ENCODE measurements around the gene DUSP5.
A peak's percentile ranks its signal among the peaks of the same experiment; 100 is the strongest.
"Not testable (repeated sequence)": the region's sequence is repeated elsewhere in the genome, so short reads cannot be mapped to it uniquely, and the experiment has no call there.

The DUSP5 gene, protein sequence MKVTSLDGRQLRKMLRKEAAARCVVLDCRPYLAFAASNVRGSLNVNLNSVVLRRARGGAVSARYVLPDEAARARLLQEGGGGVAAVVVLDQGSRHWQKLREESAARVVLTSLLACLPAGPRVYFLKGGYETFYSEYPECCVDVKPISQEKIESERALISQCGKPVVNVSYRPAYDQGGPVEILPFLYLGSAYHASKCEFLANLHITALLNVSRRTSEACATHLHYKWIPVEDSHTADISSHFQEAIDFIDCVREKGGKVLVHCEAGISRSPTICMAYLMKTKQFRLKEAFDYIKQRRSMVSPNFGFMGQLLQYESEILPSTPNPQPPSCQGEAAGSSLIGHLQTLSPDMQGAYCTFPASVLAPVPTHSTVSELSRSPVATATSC

DNA sequence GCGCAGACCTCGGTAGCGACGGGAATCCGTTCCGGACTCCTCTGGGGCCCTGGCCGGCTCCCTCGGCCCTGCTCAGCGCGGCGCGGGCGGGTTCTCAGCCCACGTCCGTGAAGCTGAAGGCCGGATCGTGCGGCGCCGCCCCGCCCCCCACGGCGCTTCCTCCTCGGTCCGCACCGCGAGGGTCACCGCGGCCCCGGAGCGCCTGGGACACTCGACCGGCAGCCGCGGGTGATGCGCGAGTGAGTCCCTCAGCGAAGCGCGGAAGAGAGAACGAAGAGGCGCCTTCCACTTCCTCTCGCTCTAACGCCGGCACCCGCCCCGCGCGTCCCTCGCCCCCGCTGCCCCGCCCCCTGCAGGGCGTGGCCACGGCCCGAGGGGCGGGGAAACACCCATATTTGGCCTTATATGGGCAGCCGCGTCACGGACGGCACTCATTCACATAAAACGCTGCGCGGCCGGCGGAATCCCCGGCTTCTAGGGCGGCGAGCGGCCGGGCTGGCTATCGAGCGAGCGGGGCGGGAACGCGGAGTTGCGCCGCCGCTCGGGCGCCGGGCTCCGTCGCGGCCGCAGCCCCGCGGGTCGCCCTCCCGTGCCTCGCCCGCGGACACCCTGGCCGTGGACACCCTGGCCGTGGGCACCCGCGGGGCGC lies at the start of gene DUSP5:
Gene DUSP5 (plus strand): TSS at position 470 of the 649 bp plus-strand sequence. CDS start 215 bp downstream, outside the sequence.
- DNase-seq = peak; percentile 88 to 90 (median 90)

DNA sequence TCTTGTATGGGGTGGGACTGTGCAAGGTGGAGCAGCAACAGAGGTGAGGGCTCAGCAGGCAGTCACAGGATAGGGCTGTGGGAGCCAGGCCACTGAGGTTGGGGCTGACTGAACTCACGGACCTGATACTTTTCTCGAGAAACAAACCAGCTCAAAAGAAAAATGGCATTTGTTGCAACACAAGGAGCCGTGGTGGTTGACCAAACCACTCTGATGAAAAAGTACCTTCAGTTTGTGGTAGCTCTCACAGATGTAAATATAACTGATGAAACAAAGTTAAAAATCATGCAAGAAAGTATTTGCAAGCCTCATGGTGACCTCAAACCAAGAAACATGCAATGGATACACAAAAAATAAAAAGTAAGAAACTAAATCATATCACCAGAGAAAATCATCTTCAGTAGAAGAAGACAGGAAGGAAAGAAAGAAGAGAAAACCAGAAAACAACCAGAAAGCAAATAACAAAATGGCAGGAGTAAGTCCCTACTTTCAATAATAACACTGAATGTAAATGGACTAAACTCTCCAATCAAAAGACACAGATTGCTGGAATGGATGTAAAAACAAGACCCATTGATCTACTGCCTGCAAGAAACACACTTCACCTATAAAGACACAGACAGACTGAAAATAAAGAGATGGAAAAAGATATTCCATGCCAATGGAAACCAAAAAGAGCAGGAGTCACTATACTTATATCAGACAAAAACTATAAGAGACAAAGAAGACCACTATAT lies 48.9 kb upstream of the DUSP5 start:
- no peak for DNase-seq

DNA sequence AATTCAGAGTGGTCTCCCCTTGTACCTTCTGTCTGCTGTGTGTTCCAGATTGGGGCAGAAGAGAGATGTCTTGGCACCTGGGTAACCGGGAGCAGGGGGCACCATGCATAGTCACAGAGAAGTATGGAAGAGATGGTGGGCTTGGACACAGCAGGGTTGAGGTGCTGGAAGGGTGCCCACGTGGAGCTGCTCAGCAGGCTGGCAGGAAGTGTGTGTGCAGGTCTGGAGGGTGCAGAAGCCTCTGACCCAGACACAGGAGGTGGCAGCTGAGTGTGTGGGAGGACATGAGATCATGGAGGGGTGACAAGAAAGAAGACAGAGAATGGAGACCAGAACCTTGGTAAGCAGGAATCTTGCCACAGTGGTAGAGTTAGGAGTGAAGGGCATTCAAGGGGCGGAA lies 42.3 kb upstream of the DUSP5 start:
- no peak for DNase-seq

DNA sequence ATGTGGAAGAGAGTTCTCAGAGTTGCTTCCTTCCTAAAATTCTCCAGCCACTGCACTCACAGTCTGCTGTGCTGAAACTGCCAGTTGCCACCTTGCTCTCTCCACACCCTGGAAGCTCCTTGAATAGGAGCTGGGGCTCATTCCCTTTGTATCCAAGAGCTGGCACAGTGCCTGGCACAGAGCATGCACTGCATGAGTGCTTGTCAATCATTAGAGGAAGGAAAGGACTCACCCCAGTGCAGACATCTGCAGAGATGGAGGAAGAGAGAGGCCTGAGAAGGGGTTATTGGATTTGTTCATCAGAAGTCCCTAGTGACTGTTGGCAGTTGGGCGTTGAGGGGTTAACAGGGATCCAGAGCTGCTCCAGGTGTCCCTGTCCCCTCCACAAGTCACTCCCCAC lies 41.7 kb upstream of the DUSP5 start:
- no peak for DNase-seq

DNA sequence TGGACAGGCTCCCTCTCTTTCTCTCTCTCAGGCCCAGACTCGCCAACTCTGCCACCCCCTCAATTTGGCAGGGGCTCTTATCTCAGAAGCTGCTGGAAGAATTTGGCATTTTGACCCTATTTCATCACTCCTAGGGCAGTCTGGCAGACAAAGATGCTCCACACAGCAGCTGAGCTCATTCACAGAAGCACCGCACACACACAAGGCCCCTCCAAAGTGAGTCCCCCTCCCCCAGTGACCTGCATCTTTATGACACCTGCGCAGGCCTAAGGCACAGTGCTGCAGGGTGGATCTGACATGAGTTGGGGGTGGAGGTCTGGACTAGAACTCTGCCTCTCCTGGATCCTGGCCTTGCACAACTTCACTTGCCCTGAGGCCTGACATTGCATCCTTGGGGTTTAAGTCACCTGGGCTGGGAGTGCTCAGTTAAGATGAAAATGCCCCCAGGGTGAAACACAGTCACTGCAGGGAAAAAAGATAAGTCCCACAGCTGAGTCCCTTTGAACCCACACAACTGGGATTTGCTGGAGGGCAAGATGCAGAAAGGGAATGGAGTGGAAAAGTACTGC lies 41.1 kb upstream of the DUSP5 start:
- no peak for DNase-seq

DNA sequence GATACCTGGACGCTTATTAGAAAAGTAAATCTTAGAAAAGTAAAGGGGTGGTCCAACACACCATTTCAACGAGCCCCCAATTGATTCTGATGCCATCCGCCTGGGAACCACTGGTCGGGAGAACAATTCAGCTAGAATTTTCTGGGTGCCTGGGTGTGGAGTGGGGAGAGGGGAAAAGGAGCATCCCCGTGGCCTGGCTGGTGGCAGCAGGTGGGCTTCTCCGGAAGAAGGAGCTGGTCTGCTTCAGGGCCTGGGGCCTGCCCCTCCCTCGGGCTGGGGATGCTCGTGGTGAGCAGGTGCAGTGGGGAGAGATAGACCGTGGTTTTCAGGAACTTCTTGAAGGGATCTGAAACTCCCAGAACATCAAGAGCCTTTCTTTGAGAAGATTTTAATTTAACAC lies 39.9 kb upstream of the DUSP5 start:
- DNase-seq = no peak

DNA sequence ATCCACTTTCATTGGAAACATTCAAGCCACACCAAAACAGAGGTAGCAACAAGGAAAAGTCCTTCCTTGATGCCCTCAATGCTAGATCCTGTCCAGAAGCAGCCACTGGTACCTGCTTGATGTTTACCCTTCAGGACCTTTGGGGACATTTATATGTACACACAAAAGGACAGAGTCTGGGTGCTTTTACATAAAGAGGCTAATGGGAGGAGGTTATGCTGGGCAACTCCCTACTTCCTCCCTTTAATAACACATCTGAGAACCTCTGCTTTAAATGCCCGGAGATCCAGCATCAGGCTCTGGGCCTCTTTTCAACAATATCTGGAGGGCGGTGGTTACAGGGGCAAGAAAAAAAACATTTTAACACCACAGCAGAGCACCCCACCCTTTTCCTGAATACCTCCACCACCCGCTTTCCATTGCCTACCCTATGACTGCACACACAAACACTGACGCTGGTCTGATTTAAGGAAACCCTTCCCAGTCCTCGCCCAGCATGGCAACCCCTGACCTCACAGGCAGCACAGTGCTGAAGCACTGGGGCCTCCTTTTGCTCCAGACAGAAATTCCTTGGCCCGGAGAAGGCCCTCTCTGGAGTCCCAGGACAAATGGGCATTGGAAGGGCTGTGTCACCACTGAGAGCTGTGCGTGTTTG lies 39.3 kb upstream of the DUSP5 start:
- DNase-seq = no peak

DNA sequence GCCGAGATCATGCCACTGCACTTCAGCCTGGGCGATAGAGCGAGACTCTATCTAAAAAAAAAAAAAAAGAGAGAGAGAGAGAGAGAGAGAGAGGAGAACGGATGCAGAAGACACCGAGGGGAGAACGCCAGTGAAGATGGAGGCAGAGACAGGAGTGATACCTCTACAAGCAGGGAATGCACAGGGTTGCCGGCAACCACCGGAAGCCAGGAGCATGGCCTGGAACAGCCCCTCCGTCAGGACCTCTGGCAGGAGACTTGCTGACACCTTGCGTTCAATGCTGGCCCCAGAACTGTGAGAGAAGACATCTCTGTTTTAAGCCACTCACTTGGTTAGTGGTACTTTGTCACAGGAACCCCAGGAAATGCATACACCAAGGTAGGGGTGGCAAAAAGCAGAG lies 38.1 kb upstream of the DUSP5 start:
- DNase-seq = no peak

DNA sequence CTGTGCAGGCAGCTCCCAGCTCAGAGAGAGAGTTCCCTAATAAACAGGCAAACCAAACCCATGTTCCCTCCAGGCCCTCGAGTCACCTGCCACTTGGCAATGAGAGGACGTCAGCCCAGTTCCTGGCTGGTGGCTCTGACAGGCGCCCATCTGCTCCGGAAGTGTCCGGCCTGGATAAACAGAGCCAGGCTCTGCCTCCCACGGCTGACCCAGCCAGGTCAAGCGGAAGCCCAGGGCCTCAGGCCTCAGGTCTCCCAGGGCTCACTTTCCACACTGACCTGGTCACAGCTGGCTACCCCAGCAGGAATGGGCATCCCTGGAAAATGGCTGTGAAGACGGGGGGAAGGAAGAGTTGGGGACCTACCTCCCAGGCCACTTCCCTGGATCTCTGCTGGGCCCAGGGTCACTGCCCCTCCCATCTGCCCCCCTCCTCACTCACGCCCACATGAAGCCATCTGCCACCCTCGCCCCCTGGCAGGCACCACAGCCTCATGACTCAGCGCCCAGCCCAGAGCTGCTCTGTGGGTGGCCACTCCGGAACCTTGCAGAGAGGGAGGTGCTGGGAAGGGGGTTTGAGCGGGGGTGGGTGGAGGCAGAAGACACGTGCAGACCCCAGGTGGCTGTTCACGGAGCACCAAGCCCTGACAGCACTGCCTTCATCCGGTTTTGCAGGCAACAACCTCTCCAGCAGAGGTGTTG lies 37.4 kb upstream of the DUSP5 start:
- no peak for DNase-seq

DNA sequence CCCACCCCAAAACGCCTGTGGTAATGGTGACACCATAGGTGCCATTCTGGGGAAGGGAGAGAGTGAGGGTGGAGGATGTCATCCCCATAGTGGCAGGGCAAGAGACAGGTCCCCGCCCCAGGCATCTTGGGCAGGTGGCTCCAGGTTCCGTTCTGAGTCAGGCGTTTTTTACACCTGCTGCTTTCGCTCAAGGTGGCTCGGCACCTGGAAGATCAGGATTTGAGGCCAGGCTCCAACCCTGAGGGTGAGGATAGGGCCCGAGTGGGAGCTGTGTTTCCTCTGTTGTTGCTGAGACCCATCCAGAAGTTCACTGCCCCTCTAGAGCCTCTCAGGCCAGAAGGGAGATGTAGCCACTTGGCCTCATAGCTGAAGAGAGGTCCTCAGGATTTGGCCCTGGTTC lies 36.6 kb upstream of the DUSP5 start:
- DNase-seq = no peak

DNA sequence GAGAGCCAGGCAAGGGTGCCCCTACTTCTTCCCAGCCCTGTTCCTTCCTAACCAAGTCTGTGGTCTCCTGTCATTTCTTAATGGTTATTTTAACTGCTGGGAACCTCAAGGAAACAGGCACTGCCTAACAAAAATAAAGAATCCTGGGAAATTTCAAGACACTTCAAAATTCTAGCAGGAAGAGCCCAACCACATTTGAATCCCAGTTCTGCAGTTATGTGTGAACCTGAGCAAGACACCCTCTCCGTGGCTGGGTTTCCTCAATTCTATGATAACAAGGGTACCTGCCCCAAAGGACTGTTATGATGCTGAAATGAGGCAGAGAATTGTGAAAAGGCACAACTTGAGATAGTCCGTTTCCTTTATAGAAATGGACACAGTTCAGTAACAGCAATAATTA lies 36.2 kb upstream of the DUSP5 start:
- no peak for DNase-seq

DNA sequence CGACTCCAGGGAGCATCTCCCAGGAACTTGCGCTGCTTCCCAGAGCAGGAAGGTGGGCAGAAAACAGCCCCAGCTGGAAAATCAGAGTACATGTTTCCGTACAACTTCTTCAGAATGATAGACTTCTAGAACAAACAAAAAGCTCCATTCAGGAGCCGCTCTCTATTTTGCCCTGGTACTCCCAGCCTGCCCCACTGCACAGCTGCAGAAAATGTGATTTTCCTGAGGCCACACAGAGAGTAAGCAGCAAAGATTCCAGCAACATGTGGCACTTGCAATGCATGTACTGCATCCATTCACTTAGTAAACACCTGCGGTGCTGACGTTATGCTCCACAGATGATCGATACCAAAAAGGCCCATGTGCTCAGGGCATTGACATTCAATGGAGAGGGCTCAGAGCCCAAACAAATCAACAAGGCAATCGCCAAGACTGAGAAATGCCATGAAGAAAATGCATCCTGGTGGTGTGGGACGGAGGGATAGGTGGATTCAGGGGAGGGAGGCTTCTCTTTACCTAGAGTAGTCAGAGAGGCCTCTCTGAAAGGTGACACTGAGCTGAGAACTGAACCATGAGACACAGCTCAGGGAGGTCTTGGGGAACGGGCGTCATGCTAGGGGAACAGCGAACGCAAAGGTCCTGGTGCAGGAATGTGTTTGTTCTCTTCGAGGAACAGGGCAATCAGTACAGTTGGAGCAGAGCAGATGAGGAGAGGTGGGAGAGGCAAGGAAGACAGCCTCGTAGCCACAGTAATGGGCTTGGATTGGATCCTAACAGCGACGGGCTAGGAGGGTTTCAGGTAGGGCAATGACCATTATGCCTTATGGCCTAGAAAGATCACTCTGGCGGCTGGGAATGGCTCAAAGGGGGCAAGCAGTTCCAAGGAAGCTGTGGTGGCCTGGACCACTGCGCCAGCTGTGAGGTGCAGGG lies 35.3 kb upstream of the DUSP5 start:
- no peak for DNase-seq

DNA sequence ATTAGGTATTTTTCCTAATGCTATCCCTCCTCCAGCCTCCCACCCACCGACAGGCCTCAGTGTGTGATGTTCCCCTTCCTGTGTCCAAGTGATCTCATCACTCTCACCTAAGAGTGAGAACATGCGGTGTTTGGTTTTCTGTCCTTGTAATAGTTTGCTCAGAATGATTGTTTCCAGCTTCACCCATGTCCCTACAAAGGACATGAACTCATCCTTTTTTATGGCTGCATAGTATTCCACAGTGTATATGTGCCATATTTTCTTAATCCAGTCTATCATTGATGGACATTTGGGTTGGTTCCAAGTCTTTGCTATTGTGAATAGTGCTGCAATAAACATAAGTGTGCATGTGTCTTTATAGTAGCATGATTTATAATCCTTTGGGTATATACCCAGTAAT lies 29.4 kb upstream of the DUSP5 start:
- DNase-seq = not testable (repeated sequence)

DNA sequence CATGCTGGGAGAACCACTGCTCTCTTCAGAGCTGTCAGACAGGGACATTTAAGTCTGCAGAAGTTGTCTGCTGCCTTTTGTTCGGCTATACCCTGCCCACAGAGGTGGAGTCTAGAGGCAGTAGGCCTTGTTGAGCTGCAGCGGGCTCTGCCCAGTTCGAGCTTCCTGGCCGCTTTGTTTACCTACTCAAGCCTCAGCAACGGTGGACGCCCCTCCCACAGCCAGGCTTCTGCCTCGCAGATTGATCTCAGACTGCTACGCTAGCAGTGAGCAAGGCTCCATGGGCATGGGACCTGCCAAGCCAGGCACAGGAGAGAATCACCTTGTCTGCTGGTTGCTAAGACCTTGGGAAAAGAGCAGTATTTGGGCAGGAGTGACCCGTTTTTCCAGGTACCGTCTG lies 27.2 kb upstream of the DUSP5 start:
- DNase-seq = not testable (repeated sequence)

DNA sequence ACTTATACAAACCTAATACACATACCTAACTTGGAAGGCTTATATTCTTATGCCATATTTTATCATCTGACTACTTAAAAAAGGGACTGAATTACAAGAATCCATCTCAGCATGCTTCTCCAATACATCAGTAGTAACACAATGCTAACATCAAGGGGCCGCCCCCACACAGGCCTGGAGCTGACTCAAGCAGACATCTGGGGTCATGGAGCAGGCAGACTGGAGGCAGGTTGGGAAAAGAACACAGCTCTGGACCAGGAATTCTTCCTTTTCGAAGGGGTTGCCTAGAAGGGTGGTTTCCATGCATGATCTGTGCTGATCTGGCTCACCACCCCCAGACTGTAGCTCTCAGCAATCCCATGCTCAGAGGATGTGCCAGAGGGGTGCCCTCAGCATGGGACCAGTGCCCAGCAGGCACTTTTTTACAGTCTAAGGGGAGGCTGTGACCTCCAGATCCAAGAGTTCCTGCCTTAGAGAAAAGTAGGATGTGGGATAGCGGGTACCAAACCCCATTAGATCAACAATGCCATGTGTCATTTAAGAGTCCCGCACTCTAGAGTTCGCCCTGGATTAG lies 26.1 kb upstream of the DUSP5 start:
- no peak for DNase-seq

DNA sequence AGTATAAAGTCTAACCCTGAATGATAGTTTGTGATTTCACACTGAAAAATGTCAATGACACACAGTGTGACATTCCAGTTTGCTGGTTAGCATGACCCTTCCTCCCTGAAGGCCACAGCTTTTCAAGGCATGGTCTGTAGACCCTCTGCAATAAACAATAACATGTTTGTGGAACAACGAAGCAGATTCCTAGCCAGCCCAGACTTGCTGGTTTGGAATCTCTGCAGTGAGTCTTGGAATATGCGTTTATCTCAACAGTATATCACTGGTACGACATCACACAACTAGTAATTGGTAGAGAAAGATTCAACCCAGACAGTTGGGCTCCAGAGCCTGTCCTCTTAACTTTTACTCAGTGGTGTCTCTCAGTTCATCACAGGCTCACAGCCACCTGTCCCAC lies 23.7 kb upstream of the DUSP5 start:
- no peak for DNase-seq

DNA sequence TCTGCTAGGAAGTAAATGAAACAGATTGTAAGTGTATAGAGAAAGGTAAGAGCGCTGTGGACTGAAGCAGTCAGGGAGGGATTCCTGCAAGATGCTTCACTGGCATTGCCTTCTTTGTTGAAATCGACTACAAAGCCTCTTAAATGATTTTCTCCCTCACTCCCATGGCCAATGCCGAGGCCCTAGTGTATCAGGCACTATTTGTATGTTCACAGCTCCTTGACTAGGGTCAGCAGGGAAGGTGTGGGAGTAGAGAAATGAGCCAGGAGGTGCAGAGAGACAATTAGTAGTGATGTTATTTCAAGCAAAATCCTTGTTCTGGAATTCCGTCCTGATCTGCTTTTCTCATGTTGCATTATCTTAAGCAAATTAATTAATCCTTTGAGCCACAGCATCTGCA lies 22.9 kb upstream of the DUSP5 start:
- no peak for DNase-seq

DNA sequence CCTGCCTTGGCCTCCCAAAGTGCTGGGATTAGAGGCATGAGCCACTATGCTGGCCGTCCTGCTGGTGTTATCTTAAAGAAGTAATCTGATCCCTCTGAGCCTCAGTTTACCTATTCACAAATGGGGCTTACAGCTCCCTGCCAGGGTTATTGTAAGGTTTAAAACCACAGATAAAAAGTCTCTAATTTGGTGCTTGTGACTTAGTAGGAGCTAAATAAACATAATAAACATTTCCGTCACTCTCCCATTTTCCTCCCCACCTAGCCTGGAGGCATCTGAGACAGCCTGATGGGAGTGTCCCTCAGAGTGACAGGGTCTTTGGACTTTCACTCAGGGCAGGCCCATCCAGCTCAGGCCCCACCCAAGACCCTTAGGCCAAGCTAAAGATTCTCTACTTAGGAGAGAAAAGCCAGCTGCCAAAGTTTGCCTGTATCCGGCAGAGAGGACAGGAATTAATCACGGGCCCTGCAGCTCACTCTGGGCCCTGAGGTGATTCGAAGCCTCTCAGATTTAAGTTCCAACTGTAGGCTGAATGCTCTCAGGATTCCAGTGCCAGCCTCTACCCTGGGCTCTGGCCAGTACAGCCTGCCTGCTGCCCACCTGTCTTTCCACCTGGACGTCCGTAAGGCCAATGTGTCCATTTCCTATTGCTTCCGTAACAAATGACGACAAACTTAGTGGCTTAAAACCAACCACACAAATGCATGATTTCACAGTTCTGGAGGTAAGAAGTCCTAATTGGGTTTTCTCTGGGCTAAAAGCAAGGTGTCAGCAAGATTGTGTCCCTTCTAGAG lies 21.8 kb upstream of the DUSP5 start:
- DNase-seq = no peak

DNA sequence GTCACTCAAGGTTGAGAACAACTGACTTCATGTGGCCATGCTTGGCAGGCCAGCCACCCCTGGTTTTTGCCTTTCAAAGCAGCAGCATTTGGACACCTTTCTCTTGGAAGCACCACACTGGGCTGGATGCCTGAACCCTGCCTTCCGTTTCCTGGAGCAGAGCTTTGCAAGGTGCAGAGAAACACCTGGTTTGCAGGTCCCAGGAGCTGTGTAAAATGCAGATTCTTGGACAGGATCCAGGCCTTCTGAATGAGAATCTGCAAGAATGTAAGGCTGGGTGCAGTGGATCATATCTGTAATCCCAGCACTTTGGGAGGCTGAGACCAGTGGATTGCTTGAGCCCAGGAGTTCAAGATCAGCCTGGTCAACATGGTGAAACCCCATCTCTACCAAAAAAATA lies 18.0 kb upstream of the DUSP5 start:
- no peak for DNase-seq

DNA sequence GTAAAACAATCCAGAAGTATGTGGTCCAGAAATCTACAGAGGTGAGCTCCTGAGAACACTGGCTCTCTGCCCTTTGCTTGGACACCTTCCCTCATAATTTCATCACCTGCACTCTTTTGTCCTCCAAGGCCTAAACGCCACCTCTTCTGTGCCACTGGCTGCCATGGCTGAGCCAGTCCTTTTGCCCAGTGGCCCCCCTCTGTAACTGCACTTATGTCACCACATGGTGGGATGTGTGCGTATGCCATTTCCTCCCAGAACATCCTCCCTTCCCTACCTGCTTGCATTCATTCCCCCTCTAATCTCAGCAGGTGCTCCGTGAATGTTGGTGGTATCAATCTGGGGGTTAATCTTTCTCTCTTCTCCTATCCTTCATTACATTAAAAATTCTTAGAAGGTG lies 17.3 kb upstream of the DUSP5 start:
- no peak for DNase-seq

Data from activated CD4-positive, CD25-positive, alpha-beta regulatory T cell (primary cell).